Smooth muscle cell (in vitro differentiated cells): ENCODE measurements around the gene SUPT6H. TPM values are rescaled to one million over a fixed set of nuclear protein-coding genes. Genes with fewer than 3 reads are reported as not detected.

ENCODE experiments used
- DNase-seq: peaks from one replicate; lab custom pipeline; 2025; ENCODE audit not compliant: unreplicated experiment; lab: John Stamatoyannopoulos, UW
- H2AFZ ChIP-seq: fragments of 200-600 bp; sonication (generic); 2 replicates; pipeline ENCODE4 v1.6.0; 2016; ENCODE audit warnings: antibody characterized with exemption, low read depth, mild to moderate bottlenecking
- H3F3A ChIP-seq: fragments of 200-600 bp; sonication (generic); 2 replicates; pipeline ENCODE4 v1.6.0; 2017; ENCODE audit warnings: antibody characterized with exemption, low read depth
- H3K27ac ChIP-seq: fragments of 200-600 bp; sonication (generic); 2 replicates; pipeline ENCODE4 v1.5.1; 2016; ENCODE audit warnings: low read depth, mild to moderate bottlenecking
- H3K27me3 ChIP-seq: fragments of 200-600 bp; sonication (generic); 2 replicates; pipeline ENCODE4 v1.6.1; 2016; ENCODE audit warnings: low read depth, mild to moderate bottlenecking
- H3K36me3 ChIP-seq: fragments of 200-600 bp; sonication (generic); 2 replicates; pipeline ENCODE4 v1.5.1; 2016; ENCODE audit warnings: low read depth
- H3K4me1 ChIP-seq: fragments of 200-600 bp; sonication (generic); 2 replicates; pipeline ENCODE4 v1.5.1; 2016; ENCODE audit warnings: low read depth
- H3K4me2 ChIP-seq: fragments of 200-600 bp; sonication (generic); 2 replicates; pipeline ENCODE4 v1.6.0; 2016; ENCODE audit warnings: mild to moderate bottlenecking
- H3K4me3 ChIP-seq: fragments of 200-600 bp; sonication (generic); 2 replicates; pipeline ENCODE4 v1.5.1; 2016; ENCODE audit warnings: mild to moderate bottlenecking
- H3K79me2 ChIP-seq: fragments of 200-600 bp; sonication (generic); 2 replicates; pipeline ENCODE4 v1.6.0; 2016; ENCODE audit warnings: low read depth, mild to moderate bottlenecking
- H3K9ac ChIP-seq: fragments of 200-600 bp; sonication (generic); 2 replicates; pipeline ENCODE4 v1.6.0; 2016; ENCODE audit warnings: low read depth
- H3K9me3 ChIP-seq: fragments of 200-600 bp; sonication (generic); replicated peaks from 2 replicates; pipeline ENCODE4 v1.5.1; 2016; ENCODE audit warnings: low read depth
- H4K20me1 ChIP-seq: fragments of 200-600 bp; sonication (generic); 2 replicates; pipeline ENCODE4 v1.6.0; 2016; ENCODE audit warnings: low read depth
- WGBS: methylation state at CpG from one replicate; pipeline ENCODE4 v1.1.7; 2016; ENCODE audit warnings: low lambda C conversion rate; 5-methylcytosine and 5-hydroxymethylcytosine counted together
- polyA plus RNA-seq: library from polyadenylated mRNA; unstranded; fragments of >200 nt; fragmentation: Nextera tagmentation; extraction: Ambion mirVana; gene quantifications from 2 replicates; pipeline ENCODE4 v1.2.1, GENCODE V29; 2016
- total RNA-seq: library from RNA; depleted of rRNA; stranded (reverse); fragments of >200 nt; gene quantifications from 2 replicates; pipeline ENCODE4 v1.2.3, GENCODE V29; 2014
- TF ChIP-seq, protein P1 (sequence below): fragments of 200-600 bp; sonication (generic); IDR thresholded peaks from 2 replicates; pipeline ENCODE4 v1.5.1; 2017; ENCODE audit warnings: borderline replicate concordance, mild to moderate bottlenecking, antibody characterized with exemption; ENCODE audit not compliant: insufficient read depth, poor library complexity, severe bottlenecking

SUPT6H gene
- total and polyA plus RNA-seq, 2 experiments from 2014 or later: 22.4 to 64.0 TPM

DNA sequence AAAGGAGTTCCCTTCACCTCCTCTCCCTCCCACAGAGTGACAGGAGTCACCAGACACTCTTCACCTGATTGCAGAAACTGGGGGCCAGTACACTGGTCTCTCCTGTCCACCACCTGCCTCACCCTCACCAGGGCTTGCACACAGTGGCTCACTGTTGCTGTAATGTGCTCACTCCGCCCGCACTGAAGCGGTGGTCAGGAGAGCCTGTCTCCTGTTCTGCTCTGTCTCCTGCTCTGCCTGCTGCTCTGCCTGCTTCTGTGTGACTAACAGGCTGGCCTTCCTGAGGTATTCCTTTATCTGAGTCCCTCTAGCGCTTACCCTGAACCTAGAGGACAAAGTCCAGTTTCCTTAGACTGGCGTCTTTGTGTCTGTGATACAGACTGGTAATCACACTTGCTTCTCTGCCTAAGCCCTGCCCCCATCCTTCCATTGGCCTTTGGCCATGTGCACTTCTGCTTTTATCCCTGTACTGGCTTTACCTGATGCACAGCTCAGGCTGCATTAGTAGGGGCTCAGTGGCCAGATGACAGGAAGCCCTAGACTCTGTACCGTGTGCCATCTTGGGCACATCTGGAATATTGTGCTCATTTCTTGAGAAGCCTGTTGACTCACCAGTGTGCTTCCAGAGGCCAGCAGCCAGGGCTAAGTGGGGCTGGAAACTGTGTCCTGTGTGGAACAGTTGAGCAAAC is 36.4 kb downstream of the SUPT6H start:
- TF ChIP-seq, protein P1, sequence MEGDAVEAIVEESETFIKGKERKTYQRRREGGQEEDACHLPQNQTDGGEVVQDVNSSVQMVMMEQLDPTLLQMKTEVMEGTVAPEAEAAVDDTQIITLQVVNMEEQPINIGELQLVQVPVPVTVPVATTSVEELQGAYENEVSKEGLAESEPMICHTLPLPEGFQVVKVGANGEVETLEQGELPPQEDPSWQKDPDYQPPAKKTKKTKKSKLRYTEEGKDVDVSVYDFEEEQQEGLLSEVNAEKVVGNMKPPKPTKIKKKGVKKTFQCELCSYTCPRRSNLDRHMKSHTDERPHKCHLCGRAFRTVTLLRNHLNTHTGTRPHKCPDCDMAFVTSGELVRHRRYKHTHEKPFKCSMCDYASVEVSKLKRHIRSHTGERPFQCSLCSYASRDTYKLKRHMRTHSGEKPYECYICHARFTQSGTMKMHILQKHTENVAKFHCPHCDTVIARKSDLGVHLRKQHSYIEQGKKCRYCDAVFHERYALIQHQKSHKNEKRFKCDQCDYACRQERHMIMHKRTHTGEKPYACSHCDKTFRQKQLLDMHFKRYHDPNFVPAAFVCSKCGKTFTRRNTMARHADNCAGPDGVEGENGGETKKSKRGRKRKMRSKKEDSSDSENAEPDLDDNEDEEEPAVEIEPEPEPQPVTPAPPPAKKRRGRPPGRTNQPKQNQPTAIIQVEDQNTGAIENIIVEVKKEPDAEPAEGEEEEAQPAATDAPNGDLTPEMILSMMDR: no peak
- Histone ChIP-seq H2AFZ (no peak overlapping the region), H3K27me3 (no peaks in the 10 kb centered on the region), H3F3A (no peaks in the 10 kb centered on the region), H3K36me3 (peaks cover 9% of the 10 kb centered on the region), H3K4me2 (no peak overlapping the region), H3K4me3 (no peak overlapping the region), H3K4me1 (peaks cover 10% of the 10 kb centered on the region), H3K9me3 (no peaks in the 10 kb centered on the region), H3K79me2 (no peaks in the 10 kb centered on the region), H3K27ac (no peak overlapping the region), H3K9ac (no peak overlapping the region), H4K20me1 (no peaks in the 10 kb centered on the region)
- no peak for DNase-seq
- WGBS: 96% methylated on average over 6 of the region's 6 CpGs

GRCh38 chr17:28700278-28700677 is 38.3 kb downstream of the SUPT6H start:
- Histone ChIP-seq H3K4me2 (no peak overlapping the region), H3K36me3 (peaks cover 9% of the 10 kb centered on the region), H3F3A (no peaks in the 10 kb centered on the region), H3K27ac (no peak overlapping the region), H2AFZ (no peak overlapping the region), H3K9ac (no peak overlapping the region), H3K79me2 (no peaks in the 10 kb centered on the region), H3K27me3 (no peaks in the 10 kb centered on the region), H3K9me3 (no peaks in the 10 kb centered on the region), H3K4me3 (no peak overlapping the region), H3K4me1 (peaks cover 10% of the 10 kb centered on the region), H4K20me1 (no peaks in the 10 kb centered on the region)
- no peak for DNase-seq
- TF ChIP-seq, protein P1: no peak
- over 99% methylated on average over 8 of the region's 8 CpGs for WGBS

DNA sequence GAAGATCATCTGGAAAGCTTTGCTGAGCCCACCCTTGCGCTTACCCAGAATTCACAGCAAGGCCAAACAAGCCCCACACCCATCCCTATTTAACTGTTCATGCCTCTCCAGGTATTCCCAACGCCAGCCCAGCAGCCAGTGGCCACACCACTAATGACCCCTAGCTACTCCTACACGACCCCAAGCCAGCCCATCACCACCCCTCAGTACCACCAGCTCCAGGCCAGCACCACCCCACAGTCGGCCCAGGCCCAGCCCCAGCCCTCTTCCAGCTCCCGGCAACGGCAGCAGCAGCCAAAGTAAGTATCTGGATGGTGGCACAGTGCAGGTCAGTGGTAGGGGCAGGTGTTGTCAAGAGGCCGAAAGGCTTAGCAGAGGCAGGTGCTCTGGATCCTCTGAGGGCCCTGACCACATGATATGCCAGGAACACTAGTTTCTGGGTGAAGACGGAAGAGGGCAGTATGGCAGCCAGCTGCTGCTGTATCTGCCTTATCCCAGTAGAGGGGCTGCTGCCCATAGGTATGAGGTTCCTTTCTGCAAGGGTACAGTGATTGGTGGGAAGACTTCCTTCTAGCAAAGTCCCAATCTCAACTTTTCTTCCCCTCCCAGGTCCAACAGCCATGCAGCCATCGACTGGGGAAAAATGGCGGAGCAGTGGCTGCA is 39.0 kb downstream of the SUPT6H start:
- Histone ChIP-seq H3K36me3 (peaks cover 9% of the 10 kb centered on the region), H3K79me2 (no peaks in the 10 kb centered on the region), H3K4me3 (no peak overlapping the region), H3K9me3 (no peaks in the 10 kb centered on the region), H3K9ac (no peak overlapping the region), H3K4me2 (no peak overlapping the region), H4K20me1 (no peaks in the 10 kb centered on the region), H3K4me1 (peaks cover 10% of the 10 kb centered on the region), H3F3A (no peaks in the 10 kb centered on the region), H3K27ac (no peak overlapping the region), H3K27me3 (no peaks in the 10 kb centered on the region), H2AFZ (no peak overlapping the region)
- no peak for DNase-seq
- TF ChIP-seq, protein P1: no peak
- 98% methylated on average over 10 of the region's 10 CpGs for WGBS
